NCI-H82 (cell line): ENCODE measurements around the gene ANKRD22.
"Not testable (repeated sequence)": the region's sequence is repeated elsewhere in the genome, so short reads cannot be mapped to it uniquely, and the experiment has no call there.

Experiments used
- DNase-seq: peaks from one replicate; lab custom pipeline; 2025; lab: John Stamatoyannopoulos, UW

ANKRD22 gene

GRCh38 chr10:88851706-88852105 lies at the start of gene ANKRD22:
Gene ANKRD22, minus strand, starts transcription at chr10:88851844. Its CDS starts 237 bp downstream, at chr10:88851607.
- DNase-seq: no peak

- DNase-seq: no peak
These were observed 48.2 kb upstream of the ANKRD22 start for GRCh38 chr10:88899886-88900285.

GRCh38 chr10:88898727-88899126 lies 47.1 kb upstream of the ANKRD22 start:
- DNase-seq: no peak

GRCh38 chr10:88896994-88897853 lies 45.6 kb upstream of the ANKRD22 start:
- peak; percentile 47 for DNase-seq

GRCh38 chr10:88896372-88896993 lies 44.8 kb upstream of the ANKRD22 start:
- DNase-seq: no peak

GRCh38 chr10:88895250-88895649 lies 43.6 kb upstream of the ANKRD22 start:
- no peak for DNase-seq

GRCh38 chr10:88893611-88894010 lies 42.0 kb upstream of the ANKRD22 start:
- DNase-seq: no peak

GRCh38 chr10:88892222-88892967 lies 40.8 kb upstream of the ANKRD22 start:
- no peak for DNase-seq

- DNase-seq: no peak
These were observed 39.2 kb upstream of the ANKRD22 start for GRCh38 chr10:88890681-88891381.

- no peak for DNase-seq
These were observed 38.1 kb upstream of the ANKRD22 start for GRCh38 chr10:88889559-88890337.

GRCh38 chr10:88888810-88889445 lies 37.3 kb upstream of the ANKRD22 start:
- DNase-seq: no peak

GRCh38 chr10:88886557-88886956 lies 34.9 kb upstream of the ANKRD22 start:
- DNase-seq: no peak

GRCh38 chr10:88883448-88883809 lies 31.8 kb upstream of the ANKRD22 start:
- no peak for DNase-seq

GRCh38 chr10:88882646-88883447 lies 31.2 kb upstream of the ANKRD22 start:
- DNase-seq: not testable (repeated sequence)

GRCh38 chr10:88881922-88882645 lies 30.4 kb upstream of the ANKRD22 start:
- DNase-seq: no peak

- no peak for DNase-seq
These were observed 29.7 kb upstream of the ANKRD22 start for GRCh38 chr10:88881320-88881719.

- peak; percentile 76 for DNase-seq
These were observed 28.8 kb upstream of the ANKRD22 start for GRCh38 chr10:88880282-88881076.

GRCh38 chr10:88879534-88880281 lies 28.1 kb upstream of the ANKRD22 start, which contains the start of gene STAMBPL1:
Gene STAMBPL1, plus strand, starts transcription at chr10:88880245. Its CDS starts 21,464 bp downstream, at chr10:88901709.
- DNase-seq: peak; percentile 72
